Measurements from ENCODE around the gene METRNL. TPM values are rescaled to one million over a fixed set of nuclear protein-coding genes. Genes with fewer than 3 reads are reported as not detected.

The METRNL gene
- total and polyA plus RNA-seq, 5 donors: 57.3 to 77.1 (median 67.9) TPM

GRCh38 chr17:83097831-83098230 lies 18.4 kb downstream of the METRNL start:
- intact Hi-C loops (cut with DNase I): no loop called here
- ATAC-seq (no peak), DNase-seq (no peak)
- 56% methylated on average over 14 of the region's 14 CpGs for WGBS
- Histone ChIP-seq H3K4me1 (ENCODE audit: control insufficient read depth, insufficient read depth, low read length) (peaks cover 7% of the 10 kb centered on the region), H3K9me3 (ENCODE audit: control insufficient read depth, low read length) (no peaks in the 10 kb centered on the region), H3K27ac (ENCODE audit: low read length) (no peak overlapping the region), H3K4me3 (ENCODE audit: low read length) (no peak overlapping the region), H3K27me3 (ENCODE audit: control insufficient read depth, insufficient read depth) (no peaks in the 10 kb centered on the region)

- H3K9me3 ChIP-seq (ENCODE audit: control insufficient read depth, low read length): no peaks in the 10 kb centered on the region
- peaks cover 7% of the 10 kb centered on the region for H3K4me1 ChIP-seq (ENCODE audit: control insufficient read depth, insufficient read depth, low read length)
- no peak overlapping the region for H3K27ac ChIP-seq (ENCODE audit: low read length)
- intact Hi-C loops (cut with DNase I): no loop called here
- H3K27me3 ChIP-seq (ENCODE audit: control insufficient read depth, insufficient read depth): no peaks in the 10 kb centered on the region
- no peak overlapping the region for H3K4me3 ChIP-seq (ENCODE audit: low read length)
- ATAC-seq: peak; percentile 1 to 13
- whole genome bisulfite sequencing: 28% methylated on average over 31 of the region's 31 CpGs
- DNase-seq: peak in 2 of 3 donors; percentile 69 to 72
Observed at GRCh38 chr17:83098241-83099085, 19.1 kb downstream of the METRNL start.

- H3K27ac ChIP-seq (ENCODE audit: low read length): no peak overlapping the region
- peaks cover 7% of the 10 kb centered on the region for H3K4me1 ChIP-seq (ENCODE audit: control insufficient read depth, insufficient read depth, low read length)
Observed at GRCh38 chr17:83099086-83099555, 19.7 kb downstream of the METRNL start.

DNA sequence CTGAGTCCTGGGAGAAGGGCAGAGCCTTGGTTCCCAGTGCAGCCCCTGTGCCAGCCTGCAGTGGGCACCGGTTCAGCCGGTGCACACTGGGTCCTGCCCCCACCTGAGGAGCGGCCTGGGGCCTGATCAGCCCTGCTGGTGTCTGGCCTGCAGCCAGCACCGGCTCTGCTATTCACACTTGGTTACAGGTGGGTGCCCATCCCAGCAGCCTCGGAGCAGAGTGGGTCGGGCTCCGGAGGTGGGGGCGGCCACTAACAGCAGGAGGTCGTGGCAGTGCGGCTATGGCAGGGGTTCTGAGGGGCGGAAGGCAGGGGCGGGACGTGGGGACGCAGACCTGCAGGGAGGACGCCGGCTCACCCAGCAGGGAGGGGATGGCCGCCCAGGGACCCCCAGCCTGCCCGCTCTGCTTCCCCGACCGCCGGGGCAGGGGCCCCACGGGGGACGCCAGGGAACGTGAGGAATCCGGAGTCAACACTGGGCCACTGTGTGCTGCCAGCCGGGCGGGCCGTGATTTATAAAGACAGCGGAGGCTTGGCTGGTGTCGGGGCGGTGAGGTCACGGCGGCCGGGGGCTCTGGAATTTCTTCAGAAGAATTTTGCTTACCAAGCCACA lies 20.3 kb downstream of the METRNL start:
- Histone ChIP-seq H3K27ac (ENCODE audit: low read length) (no peak overlapping the region), H3K4me1 (ENCODE audit: control insufficient read depth, insufficient read depth, low read length) (peaks cover 7% of the 10 kb centered on the region), H3K4me3 (ENCODE audit: low read length) (no peak overlapping the region), H3K27me3 (ENCODE audit: control insufficient read depth, insufficient read depth) (no peaks in the 10 kb centered on the region), H3K9me3 (ENCODE audit: control insufficient read depth, low read length) (no peaks in the 10 kb centered on the region)
- DNase-seq (peak; percentile 69 to 89 (median 85)), ATAC-seq (peak; percentile 15 to 24)
- intact Hi-C loops (cut with DNase I): no loop called here
- 5% methylated on average over 34 of the region's 34 CpGs for WGBS

More at GRCh38 chr17:83099086-83099555, 19.7 kb downstream of the METRNL start:
- Histone ChIP-seq H3K27me3 (ENCODE audit: control insufficient read depth, insufficient read depth) (no peaks in the 10 kb centered on the region), H3K9me3 (ENCODE audit: control insufficient read depth, low read length) (no peaks in the 10 kb centered on the region), H3K4me3 (ENCODE audit: low read length) (no peak overlapping the region)
- DNase-seq: no peak
- 51% methylated on average over 12 of the region's 12 CpGs for WGBS
- intact Hi-C loops (cut with DNase I): no loop called here
- ATAC-seq: peak in 1 of 2 donors; percentile 5

DNA sequence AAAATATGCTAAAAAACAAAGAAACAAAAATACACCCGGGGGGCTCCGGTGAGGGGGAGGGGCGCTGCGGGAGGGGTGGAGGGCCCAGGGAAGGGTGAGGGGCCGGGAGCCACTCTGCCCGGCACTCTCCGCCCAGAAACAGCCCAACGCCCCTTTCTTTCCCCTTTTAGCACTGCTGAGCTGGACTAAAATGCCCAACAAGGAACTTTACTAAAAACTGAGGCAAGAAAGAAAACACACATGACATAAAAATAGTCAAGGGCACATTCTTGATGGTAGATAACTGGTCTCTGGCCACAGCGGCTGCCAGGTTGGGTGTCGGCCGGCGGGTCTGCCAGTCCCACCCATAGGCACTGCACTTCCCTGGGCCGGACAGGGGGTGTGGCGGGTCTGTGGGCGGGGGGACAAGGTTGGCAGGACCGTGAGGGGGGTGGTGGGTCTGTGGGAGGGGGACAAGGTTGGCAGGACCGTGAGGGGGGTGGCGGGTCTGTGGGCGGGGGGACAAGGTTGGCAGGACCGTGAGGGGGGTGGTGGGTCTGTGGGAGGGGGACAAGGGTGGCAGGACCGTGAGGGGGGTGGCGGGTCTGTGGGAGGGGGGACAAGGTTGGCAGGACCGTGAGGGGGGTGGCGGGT lies 20.9 kb downstream of the METRNL start:
- WGBS: 21% methylated on average over 24 of the region's 24 CpGs
- no peaks in the 10 kb centered on the region for H3K27me3 ChIP-seq (ENCODE audit: control insufficient read depth, insufficient read depth)
- no peaks in the 10 kb centered on the region for H3K9me3 ChIP-seq (ENCODE audit: control insufficient read depth, low read length)
- peaks cover 7% of the 10 kb centered on the region for H3K4me1 ChIP-seq (ENCODE audit: control insufficient read depth, insufficient read depth, low read length)
- DNase-seq (peak in 2 of 3 donors; percentile 78 to 89), ATAC-seq (peak in 1 of 2 donors; percentile 16)
- H3K4me3 ChIP-seq (ENCODE audit: low read length): no peak overlapping the region
- H3K27ac ChIP-seq (ENCODE audit: low read length): no peak overlapping the region
- intact Hi-C loops (cut with DNase I): no loop called here

DNA sequence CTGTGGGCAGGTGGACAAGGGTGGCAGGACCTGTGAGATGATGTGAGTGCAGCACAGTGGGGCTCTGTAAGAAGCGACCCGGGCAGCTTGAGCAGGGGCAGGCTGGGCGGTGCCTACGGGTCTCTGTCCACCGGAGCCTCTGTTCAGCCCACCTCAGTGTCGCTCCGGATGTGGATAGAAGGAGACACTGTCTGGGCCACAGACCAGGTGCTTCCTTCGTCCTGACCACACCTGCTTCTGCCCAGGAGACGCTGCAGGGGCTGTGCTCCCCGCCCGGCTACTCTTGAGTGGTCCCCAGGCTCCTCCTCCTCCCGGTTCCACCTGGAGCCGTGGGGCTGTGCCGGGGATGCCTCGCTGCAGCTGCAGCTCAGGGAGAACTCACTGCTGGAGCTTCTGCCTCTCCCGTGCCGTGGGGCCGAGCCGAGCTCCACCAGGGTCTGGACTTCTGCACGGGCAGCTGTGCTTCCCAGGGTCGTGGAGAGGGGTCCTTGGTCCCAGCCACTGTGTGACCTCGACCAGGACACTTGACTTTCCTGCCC lies 21.5 kb downstream of the METRNL start:
- intact Hi-C loops (cut with DNase I): no loop called here
- Histone ChIP-seq H3K27ac (ENCODE audit: low read length) (peak overlapping the region; percentile 6), H3K4me1 (ENCODE audit: control insufficient read depth, insufficient read depth, low read length) (peaks cover 7% of the 10 kb centered on the region), H3K27me3 (ENCODE audit: control insufficient read depth, insufficient read depth) (no peaks in the 10 kb centered on the region), H3K4me3 (ENCODE audit: low read length) (no peak overlapping the region), H3K9me3 (ENCODE audit: control insufficient read depth, low read length) (no peaks in the 10 kb centered on the region)
- peak; percentile 1 to 5 for ATAC-seq
- peak in 1 of 3 donors; percentile 74 for DNase-seq
- 36% methylated on average over 22 of the region's 22 CpGs for WGBS

- ATAC-seq: peak; percentile 1 to 8
- Histone ChIP-seq H3K4me3 (ENCODE audit: low read length) (no peak overlapping the region), H3K4me1 (ENCODE audit: control insufficient read depth, insufficient read depth, low read length) (peaks cover 7% of the 10 kb centered on the region), H3K27ac (ENCODE audit: low read length) (no peak overlapping the region), H3K9me3 (ENCODE audit: control insufficient read depth, low read length) (no peaks in the 10 kb centered on the region), H3K27me3 (ENCODE audit: control insufficient read depth, insufficient read depth) (no peaks in the 10 kb centered on the region)
- intact Hi-C loops (cut with DNase I): no loop called here
- peak; percentile 63 to 78 (median 75) for DNase-seq
- WGBS: 45% methylated on average over 22 of the region's 22 CpGs
Observed at GRCh38 chr17:83101805-83102480, 22.5 kb downstream of the METRNL start.

DNA sequence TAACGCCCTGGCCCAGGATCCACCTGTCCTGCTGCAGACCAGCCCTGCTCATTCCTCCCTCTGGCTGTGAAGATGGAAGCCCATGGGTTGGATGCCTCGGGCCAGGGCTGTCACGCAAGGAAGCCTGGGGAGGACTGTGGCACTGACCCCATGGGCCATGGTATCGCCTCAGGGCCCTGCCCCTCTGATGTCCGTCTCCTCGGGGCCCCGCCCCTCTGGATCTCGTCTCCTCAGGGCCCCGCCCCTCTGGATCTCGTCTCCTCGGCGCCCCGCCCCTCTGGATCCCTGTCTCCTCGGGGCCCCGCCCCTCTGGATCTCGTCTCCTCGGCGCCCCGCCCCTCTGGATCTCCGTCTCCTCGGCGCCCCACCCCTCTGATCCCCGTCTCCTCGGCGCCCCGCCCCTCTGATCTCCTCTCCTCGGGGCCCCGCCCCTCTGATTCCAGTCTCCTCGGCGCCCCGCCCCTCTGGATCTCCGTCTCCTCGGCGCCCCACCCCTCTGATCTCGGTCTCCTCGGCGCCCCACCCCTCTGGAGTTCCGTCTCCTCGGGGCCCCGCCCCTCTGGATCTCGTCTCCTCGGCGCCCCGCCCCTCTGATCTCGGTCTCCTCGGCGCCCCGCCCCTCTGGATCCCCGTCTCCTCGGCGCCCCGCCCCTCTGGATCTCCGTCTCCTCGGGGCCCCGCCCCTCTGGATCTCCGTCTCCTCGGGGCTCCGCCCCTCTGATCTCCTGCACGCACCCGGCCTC lies 24.0 kb downstream of the METRNL start:
- Histone ChIP-seq H3K27me3 (ENCODE audit: control insufficient read depth, insufficient read depth) (no peaks in the 10 kb centered on the region), H3K4me3 (ENCODE audit: low read length) (no peak overlapping the region), H3K4me1 (ENCODE audit: control insufficient read depth, insufficient read depth, low read length) (peaks cover 7% of the 10 kb centered on the region), H3K27ac (ENCODE audit: low read length) (no peak overlapping the region), H3K9me3 (ENCODE audit: control insufficient read depth, low read length) (no peaks in the 10 kb centered on the region)
- ATAC-seq (no peak), DNase-seq (peak in 2 of 3 donors; percentile 74 to 97)
- intact Hi-C loops (cut with DNase I): no loop called here
- 84% methylated on average over 51 of the region's 60 CpGs for WGBS

DNA sequence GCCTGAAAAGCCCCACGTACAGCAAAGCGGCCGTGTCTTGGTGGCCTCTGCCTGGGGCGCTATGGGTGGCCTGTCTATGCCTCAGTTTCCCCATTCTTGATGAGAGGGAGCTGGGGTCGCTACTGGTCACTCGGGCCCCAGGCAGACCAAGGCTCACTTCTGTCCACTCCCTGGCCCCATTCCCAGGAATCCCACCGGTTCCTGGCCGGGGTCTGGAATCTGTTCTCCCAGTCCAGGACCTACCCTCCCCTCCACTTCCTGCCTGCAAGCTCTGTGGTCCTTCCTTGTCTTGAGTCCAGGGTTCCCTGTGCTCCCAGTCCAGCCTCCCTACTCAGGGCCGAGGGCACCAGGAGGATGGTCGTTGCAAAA lies 24.5 kb downstream of the METRNL start:
- Histone ChIP-seq H3K27me3 (ENCODE audit: control insufficient read depth, insufficient read depth) (no peaks in the 10 kb centered on the region), H3K27ac (ENCODE audit: low read length) (no peak overlapping the region), H3K9me3 (ENCODE audit: control insufficient read depth, low read length) (no peaks in the 10 kb centered on the region), H3K4me3 (ENCODE audit: low read length) (no peak overlapping the region), H3K4me1 (ENCODE audit: control insufficient read depth, insufficient read depth, low read length) (peaks cover 7% of the 10 kb centered on the region)
- no peak for DNase-seq
- 67% methylated on average over 10 of the region's 10 CpGs for WGBS
- intact Hi-C loops (cut with DNase I): no loop called here
- no peak for ATAC-seq

Data from right cardiac atrium (tissue), 5 donors.